NCI-H187 treated with DMSO at 0.1 percent for 48 hours (cell line): ENCODE measurements around the gene RHBDL1.

Experiments used
- DNase-seq: peaks from one replicate; lab custom pipeline; 2025; lab: John Stamatoyannopoulos, UW

RHBDL1 gene

DNA sequence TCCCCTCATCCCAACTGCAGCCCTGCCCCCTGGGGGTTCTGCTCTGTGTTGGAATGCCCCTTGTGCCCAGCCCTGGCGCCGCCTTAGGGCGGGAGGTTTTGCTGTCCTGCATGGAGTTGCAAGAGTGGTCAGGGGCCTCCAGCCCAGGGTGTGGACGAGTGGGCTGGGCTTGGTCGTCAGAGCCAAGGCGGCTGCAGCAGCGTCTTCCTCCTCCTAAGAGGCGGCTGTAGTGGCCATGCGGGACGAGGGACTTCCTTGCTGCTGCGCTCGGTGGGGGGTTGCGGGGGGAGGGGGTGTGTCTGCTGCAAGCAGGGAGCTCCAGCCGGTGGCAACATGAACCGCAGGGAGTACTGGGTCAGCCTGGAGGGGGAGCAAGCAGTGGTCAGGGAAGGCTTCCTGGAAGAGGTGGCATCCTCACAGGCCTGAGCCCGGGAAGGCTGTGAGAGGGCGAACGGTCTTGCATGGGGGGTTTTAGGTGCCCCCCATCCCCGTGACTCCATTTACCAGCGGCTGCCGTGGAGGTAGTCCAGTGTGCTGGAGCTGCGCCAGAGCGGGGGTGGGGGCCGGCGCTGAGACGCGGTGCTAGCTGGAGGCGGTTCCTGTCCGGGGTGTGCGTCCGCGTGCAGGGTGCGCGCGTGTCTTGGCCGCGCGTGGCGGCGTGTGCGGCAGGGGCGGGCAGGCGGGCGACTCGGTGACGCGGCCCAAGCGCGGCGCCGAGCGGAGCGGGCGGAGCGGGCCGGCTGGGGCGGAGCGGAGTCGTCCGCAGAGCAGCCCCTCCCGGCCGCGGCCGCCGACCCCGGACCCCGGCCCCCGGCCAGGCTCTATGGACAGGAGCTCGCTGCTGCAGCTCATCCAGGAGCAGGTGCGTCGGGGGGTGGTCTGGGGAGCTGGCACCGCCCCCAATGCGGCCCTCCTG, at the start of gene RHBDL1:
Gene RHBDL1, plus strand, starts transcription at position 704 of the 916 bp plus-strand sequence. Its CDS starts 120 bp downstream, at position 824.
- DNase-seq: no peak

DNA sequence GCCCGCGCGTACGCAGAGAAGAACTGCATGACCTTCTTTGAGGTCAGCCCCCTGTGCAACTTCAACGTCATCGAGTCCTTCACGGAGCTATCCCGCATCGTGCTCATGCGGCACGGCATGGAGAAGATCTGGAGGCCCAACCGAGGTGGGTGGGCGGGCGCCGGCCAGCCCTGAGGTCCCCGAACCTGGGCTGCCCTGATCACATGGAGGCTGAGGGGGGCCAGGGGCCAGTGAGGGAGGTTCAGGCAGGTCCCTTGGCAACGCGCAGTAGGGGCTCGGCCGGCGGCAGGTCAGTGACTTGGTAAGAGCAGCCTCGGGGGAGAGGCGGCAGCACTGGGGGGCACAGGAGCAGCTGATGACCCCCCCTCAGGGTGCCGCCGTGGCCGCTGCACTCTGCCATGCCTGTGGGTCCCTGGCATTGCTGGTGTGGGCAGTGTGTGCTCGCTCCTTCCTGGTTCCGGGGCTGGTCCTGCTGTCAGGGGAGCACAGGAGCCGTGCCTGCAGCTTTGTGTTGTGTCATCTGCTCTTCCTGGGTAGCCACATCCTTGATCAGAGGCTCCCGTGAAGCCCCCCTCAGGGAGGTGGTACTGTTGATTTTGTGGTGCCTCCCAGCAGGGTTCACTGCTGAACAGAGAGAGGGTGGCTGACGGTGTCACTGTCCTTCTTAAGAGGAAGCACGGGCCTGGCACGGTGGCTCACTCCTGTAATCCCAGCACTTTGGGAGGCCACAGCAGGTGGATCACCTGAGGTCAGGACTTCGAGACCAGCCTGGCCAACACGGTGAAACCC, 49.3 kb upstream of the RHBDL1 start:
- DNase-seq: no peak

GRCh38 chr16:626787-627453, 48.6 kb upstream of the RHBDL1 start:
- no peak for DNase-seq

- no peak for DNase-seq
Measured at GRCh38 chr16:627454-628239, 47.8 kb upstream of the RHBDL1 start.

GRCh38 chr16:628321-629061, 47.0 kb upstream of the RHBDL1 start:
- no peak for DNase-seq

DNA sequence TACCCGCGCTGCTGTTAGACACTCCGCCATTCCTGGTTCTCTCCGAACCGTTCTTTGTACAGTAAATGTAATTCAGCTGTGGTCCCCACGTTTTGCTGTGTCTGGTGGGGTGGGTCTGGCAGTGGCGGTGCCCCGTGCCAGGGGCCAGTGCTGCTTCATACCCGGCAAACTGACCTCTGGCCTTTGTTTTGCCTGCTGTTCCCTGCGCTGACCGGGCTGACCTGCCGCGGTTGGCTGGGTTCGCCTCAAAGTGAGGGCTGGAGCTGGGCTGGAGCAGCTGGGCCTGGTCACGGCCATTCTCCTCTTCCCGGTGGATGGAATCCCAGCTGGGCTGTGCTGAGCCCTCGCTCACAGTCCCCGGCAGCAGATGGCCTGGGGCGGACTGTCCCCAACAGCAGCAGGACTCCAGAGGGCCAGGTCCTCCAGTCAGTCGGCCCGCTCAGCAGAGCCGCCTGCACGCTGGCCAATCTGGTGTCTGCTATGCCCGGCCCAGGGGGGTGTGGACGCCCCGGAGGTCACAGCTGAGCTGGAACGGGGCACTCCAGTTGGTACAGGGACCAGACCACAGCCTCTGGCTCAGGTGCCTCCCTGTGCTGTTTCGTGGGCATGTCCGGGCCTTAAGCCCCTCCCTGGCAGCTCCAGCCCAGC, 46.2 kb upstream of the RHBDL1 start:
- DNase-seq: no peak

DNA sequence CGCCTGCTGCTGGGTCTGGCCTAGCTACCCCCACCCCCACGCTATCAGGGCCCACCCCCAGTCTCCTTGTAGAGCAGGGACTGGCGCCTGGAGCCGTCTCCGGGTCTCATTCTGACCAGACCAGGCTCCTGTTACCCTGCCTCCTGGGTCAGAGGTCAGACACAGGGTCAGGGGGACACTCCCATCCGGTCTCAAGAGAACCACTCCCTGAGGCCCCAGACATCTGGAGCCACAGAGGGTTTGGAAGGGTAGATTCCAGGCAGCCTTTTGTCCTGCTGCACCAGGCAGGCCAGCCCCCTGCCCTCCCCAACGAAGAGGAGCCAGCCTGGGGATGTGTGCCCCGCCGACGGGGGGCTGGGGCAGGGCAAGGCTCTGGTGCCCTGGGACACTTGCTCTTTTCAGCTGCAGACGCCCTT, 45.6 kb upstream of the RHBDL1 start:
- no peak for DNase-seq

DNA sequence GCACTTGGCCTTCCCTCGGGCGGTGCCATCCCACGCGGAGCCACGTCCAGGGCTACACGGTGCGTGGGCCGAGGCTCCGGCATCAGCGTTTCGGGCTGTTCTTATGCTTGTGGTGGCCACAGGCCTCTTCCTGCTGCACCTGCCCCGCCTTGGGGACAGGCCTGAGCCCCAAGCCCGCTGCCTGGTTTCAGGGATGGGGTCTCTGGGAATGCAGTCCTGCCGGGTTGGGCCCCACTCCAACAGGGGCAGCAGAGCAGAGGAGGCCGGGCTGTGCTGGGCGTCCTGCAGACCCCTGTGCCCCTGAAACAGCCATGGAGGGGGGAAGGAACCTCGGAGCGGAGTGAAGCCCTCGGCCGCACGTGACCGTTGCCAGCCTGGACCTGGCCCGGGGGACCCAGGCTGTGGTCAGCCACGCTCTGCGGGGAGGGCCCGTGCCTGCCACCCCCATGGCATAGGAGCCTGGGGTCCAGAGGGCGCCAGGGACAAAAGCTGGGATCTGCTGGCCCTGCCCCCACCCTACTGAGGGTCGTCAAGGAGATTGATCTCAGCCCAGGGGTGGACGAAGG, 45.1 kb upstream of the RHBDL1 start:
- DNase-seq: no peak

DNA sequence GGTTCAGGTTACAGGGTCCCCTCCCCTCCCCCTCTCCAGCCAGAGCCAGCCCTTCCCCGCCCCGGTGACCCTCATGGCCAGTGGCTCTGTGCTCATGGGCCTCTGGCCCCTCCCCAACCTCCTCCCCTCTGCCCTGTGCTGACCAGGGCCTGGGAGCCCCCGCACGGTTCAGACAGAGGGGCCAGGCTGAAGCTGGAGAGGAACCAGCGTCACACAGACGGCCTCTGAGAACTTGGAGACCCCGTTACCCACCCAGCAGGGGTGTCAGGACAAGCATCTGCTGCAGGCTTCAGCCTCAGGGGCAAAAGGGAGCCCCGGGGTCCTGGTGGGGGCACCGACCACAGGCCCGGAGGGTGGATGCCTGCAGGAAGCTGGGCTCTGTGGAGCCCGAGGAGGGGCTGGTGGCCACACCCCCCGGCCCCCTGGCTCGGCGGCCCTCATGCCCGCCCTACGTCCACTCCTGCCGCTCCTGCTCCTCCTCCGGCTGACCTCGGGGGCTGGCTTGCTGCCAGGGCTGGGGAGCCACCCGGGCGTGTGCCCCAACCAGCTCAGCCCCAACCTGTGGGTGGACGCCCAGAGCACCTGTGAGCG, 44.6 kb upstream of the RHBDL1 start, which contains the start of gene WFIKKN1:
Gene WFIKKN1, plus strand, starts transcription at position 171 of the 591 bp plus-strand sequence. Its CDS starts 269 bp downstream, at position 440.
- DNase-seq: no peak

GRCh38 chr16:631808-632358, 43.6 kb upstream of the RHBDL1 start:
- DNase-seq: no peak

DNA sequence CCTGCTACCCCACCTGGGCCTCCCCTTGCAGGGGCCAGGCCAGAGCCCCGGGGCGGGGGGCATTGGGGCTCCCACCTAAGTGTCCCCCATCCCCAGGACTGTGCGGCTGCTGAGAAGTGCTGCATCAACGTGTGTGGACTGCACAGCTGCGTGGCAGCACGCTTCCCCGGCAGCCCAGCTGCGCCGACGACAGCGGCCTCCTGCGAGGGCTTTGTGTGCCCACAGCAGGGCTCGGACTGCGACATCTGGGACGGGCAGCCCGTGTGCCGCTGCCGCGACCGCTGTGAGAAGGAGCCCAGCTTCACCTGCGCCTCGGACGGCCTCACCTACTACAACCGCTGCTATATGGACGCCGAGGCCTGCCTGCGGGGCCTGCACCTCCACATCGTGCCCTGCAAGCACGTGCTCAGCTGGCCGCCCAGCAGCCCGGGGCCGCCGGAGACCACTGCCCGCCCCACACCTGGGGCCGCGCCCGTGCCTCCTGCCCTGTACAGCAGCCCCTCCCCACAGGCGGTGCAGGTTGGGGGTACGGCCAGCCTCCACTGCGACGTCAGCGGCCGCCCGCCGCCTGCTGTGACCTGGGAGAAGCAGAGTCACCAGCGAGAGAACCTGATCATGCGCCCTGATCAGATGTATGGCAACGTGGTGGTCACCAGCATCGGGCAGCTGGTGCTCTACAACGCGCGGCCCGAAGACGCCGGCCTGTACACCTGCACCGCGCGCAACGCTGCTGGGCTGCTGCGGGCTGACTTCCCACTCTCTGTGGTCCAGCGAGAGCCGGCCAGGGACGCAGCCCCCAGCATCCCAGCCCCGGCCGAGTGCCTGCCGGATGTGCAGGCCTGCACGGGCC, 42.8 kb upstream of the RHBDL1 start:
- DNase-seq: no peak

DNA sequence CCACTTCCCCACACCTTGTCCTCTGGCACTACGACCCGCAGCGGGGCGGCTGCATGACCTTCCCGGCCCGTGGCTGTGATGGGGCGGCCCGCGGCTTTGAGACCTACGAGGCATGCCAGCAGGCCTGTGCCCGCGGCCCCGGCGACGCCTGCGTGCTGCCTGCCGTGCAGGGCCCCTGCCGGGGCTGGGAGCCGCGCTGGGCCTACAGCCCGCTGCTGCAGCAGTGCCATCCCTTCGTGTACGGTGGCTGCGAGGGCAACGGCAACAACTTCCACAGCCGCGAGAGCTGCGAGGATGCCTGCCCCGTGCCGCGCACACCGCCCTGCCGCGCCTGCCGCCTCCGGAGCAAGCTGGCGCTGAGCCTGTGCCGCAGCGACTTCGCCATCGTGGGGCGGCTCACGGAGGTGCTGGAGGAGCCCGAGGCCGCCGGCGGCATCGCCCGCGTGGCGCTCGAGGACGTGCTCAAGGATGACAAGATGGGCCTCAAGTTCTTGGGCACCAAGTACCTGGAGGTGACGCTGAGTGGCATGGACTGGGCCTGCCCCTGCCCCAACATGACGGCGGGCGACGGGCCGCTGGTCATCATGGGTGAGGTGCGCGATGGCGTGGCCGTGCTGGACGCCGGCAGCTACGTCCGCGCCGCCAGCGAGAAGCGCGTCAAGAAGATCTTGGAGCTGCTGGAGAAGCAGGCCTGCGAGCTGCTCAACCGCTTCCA, 42.0 kb upstream of the RHBDL1 start:
- DNase-seq: no peak

GRCh38 chr16:634051-634670, 41.3 kb upstream of the RHBDL1 start:
- no peak for DNase-seq

DNA sequence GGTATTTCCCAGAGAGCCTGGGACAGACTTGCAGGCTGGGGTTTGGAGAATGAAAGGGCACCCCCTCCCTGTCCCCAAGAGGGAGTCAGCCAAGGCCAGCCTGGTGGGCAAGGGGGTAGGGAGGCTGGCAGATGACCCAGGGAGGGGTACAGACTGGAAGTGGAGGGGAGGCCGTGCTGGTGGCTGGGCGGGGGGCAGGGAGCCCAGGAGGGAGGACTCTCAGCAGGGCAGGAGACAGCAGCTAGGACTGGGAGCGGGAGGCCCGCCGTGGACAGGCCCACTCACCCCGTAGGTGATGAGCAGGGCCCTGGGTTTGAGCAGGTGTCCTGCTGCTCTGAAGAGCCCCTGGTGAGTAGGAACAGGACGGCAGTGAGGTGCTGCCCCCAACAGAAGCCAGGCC, 40.5 kb upstream of the RHBDL1 start:
- DNase-seq: no peak

DNA sequence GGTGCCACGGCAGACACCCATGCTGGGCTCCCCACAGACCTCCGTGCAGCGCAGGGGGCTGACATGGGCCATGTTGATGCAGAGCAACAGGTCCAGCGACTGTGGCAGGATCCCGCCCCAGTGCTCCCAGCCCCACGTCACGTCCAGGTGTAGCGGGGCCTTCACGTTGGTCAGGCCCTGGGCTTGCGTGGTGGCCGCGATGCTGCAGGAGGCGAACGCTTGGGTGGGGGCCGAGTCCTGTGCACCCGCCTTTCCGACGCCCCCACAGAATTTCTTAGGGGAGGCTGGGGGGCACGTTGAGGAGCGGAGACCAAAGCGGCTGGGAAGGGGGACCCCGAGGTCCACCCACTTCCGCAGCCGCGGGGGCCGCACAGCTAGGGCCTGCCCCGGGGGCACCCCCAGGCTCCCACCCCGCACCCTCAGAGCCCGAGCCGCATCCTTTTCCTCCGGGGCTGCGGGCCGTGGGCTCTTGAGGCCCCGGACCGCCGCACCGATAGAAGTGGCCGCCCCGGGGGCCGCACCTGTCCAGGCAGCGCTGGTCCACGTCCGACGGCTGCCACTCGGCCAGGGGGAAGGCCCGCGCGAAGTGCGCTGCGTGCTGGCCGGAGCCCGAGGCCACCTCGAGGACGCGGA, 39.8 kb upstream of the RHBDL1 start:
- no peak for DNase-seq

GRCh38 chr16:636206-637080, 39.0 kb upstream of the RHBDL1 start, which contains the start of gene METTL26:
Gene METTL26, minus strand, starts transcription at chr16:636305. Its CDS starts 15 bp downstream, at chr16:636290.
- DNase-seq: peak; percentile 77
